Measurements from ENCODE around the gene LPP.

Gene LPP

GRCh38 chr3:188319569-188319968 is 165.6 kb downstream of the LPP start:
- Histone ChIP-seq H3K36me3 (no peaks in the 10 kb centered on the region), H3K4me1 (no peaks in the 10 kb centered on the region), H3K9me3 (no peaks in the 10 kb centered on the region), H3K4me3 (ENCODE audit: low read depth, low read length) (no peak overlapping the region), H3K27me3 (no peaks in the 10 kb centered on the region)
- TF ChIP-seq CTCF (IDR thresholded peaks at IDR 0.05; ENCODE audit: low read depth, low read length): no peak
- DNase-seq: no peak

- DNase-seq: no peak
- TF ChIP-seq CTCF (IDR thresholded peaks at IDR 0.05; ENCODE audit: low read depth, low read length): no peak
- H3K4me3 ChIP-seq (ENCODE audit: low read depth, low read length): no peak overlapping the region
- H3K9me3 ChIP-seq: no peaks in the 10 kb centered on the region
- H3K27me3 ChIP-seq: no peaks in the 10 kb centered on the region
- H3K36me3 ChIP-seq: no peaks in the 10 kb centered on the region
- H3K4me1 ChIP-seq: no peaks in the 10 kb centered on the region
Measured at GRCh38 chr3:188320757-188321156, 166.8 kb downstream of the LPP start.

- H3K9me3 ChIP-seq: no peaks in the 10 kb centered on the region
- H3K4me1 ChIP-seq: no peaks in the 10 kb centered on the region
- no peak for DNase-seq
- no peak overlapping the region for H3K4me3 ChIP-seq (ENCODE audit: low read depth, low read length)
- H3K27me3 ChIP-seq: no peaks in the 10 kb centered on the region
- no peak for TF ChIP-seq CTCF (IDR thresholded peaks at IDR 0.05; ENCODE audit: low read depth, low read length)
- H3K36me3 ChIP-seq: no peaks in the 10 kb centered on the region
Measured at GRCh38 chr3:188321258-188321657, 167.3 kb downstream of the LPP start.

- Histone ChIP-seq H3K27me3 (no peaks in the 10 kb centered on the region), H3K9me3 (no peaks in the 10 kb centered on the region), H3K4me1 (no peaks in the 10 kb centered on the region), H3K4me3 (ENCODE audit: low read depth, low read length) (no peak overlapping the region), H3K36me3 (no peaks in the 10 kb centered on the region)
- DNase-seq: no peak
- no peak for TF ChIP-seq CTCF (IDR thresholded peaks at IDR 0.05; ENCODE audit: low read depth, low read length)
Measured at GRCh38 chr3:188322135-188322887, 168.4 kb downstream of the LPP start.

- DNase-seq: no peak
- Histone ChIP-seq H3K27me3 (no peaks in the 10 kb centered on the region), H3K36me3 (no peaks in the 10 kb centered on the region), H3K4me1 (no peaks in the 10 kb centered on the region), H3K4me3 (ENCODE audit: low read depth, low read length) (no peak overlapping the region), H3K9me3 (no peaks in the 10 kb centered on the region)
- TF ChIP-seq CTCF (IDR thresholded peaks at IDR 0.05; ENCODE audit: low read depth, low read length): no peak
Measured at GRCh38 chr3:188323067-188323842, 169.3 kb downstream of the LPP start.

GRCh38 chr3:188326111-188326510 is 172.2 kb downstream of the LPP start:
- no peak overlapping the region for H3K4me3 ChIP-seq (ENCODE audit: low read depth, low read length)
- H3K27me3 ChIP-seq: no peaks in the 10 kb centered on the region
- no peak for DNase-seq
- H3K4me1 ChIP-seq: no peaks in the 10 kb centered on the region
- TF ChIP-seq CTCF (IDR thresholded peaks at IDR 0.05; ENCODE audit: low read depth, low read length): no peak
- no peaks in the 10 kb centered on the region for H3K9me3 ChIP-seq
- no peaks in the 10 kb centered on the region for H3K36me3 ChIP-seq

All from BE2C (cell line).